ENCODE data around the gene CDH13. TPM values are rescaled to one million over a fixed set of nuclear protein-coding genes. Genes with fewer than 3 reads are reported as not detected.

The CDH13 gene
- total RNA-seq, 1 experiment from 2014 or later = 0.80 TPM

DNA sequence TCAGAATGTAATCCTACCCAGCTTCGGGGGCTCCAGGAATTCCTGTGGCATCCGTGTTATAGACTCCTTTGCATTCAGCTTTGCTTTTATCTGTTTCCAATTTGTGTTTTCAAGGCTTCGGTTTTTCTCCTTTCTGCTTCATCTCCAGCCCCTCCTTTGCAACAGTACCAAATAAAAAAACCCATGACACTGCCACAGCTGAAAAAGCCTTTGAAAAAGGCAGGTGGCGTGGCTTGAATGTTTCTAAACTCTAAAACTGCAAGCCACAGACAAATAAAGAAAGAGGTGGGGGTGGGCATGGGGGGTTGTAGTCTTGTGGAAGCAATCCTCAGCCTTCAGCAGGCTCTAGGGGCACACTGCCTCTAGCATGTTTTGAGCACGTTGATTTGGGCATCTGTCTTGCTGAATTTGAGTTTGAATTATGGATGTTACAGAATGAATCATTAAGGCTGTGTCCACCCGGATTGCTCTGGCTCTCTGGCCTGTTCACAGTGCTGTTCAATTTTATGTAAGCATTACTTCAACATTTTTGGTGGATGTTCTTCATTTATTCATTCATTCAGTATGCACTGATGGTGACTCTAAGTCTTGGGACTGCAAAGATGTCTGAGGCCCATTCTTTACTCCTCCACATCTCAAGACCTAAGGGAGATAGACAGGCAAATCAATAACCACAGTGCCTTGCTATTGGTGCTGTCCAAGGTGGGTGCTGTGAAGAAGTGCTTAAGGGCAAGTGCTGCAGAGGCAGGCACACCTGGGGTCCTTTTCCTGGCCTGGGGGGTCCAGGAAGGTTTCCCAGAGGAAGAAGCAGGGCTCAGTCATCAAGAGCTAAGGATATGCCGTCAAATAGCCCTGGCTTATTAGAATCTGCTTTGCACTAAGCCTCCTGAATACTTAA is 77.4 kb downstream of the CDH13 start:
- H3K27me3 ChIP-seq (ENCODE audit: control insufficient read depth, insufficient read depth, low read length) = no peaks in the 10 kb centered on the region
- DNase-seq = no peak

DNA sequence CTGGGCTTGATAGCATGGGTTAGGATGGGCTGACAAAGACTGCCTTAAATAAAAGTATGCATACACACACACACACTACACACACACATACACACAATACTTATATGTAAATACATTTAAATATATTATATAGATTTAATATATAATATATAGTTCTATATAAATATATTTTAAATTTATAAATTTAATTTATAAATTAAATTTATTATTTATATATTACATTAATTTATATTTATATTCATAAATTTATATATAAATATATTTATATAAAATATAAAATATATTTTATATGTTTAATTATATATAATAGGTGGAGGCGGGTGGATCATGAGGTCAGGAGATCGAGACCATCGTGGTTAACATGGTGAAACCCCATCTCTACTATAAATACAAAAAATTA is 83.2 kb downstream of the CDH13 start:
- no peak for DNase-seq
- Histone ChIP-seq H3K4me3 (ENCODE audit: insufficient read depth, low read depth, low read length) (no peak overlapping the region), H3K36me3 (replicated peaks; ENCODE audit: control insufficient read depth, insufficient read depth, low read length) (no peaks in the 10 kb centered on the region), H3K27me3 (ENCODE audit: control insufficient read depth, insufficient read depth, low read length) (no peaks in the 10 kb centered on the region)

More for the DNA sequence above, 77.4 kb downstream of the CDH13 start:
- H3K4me3 ChIP-seq (ENCODE audit: insufficient read depth, low read depth, low read length) = no peak overlapping the region
- H3K36me3 ChIP-seq (replicated peaks; ENCODE audit: control insufficient read depth, insufficient read depth, low read length) = no peaks in the 10 kb centered on the region

DNA sequence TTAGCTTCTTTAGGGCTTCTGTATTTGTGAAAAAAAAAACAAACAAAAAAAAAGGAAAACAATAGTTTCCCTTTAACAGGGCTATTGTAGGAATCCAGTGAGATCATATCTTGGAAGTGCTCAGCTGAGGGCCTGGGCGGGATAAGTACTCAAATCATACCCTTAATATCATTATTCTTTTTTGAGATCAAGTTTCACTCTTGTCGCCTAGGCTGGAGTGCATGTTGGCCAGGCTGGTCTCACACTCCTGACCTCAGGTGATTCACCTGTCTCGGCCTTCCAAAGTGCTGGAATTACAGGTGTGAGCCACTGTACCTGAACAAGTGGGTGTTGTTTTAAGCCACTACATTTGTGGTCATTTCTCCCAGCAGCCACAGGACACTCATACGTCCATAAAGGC is 87.0 kb downstream of the CDH13 start:
- Histone ChIP-seq H3K27me3 (ENCODE audit: control insufficient read depth, insufficient read depth, low read length) (no peaks in the 10 kb centered on the region), H3K4me3 (ENCODE audit: insufficient read depth, low read depth, low read length) (no peak overlapping the region), H3K36me3 (replicated peaks; ENCODE audit: control insufficient read depth, insufficient read depth, low read length) (no peaks in the 10 kb centered on the region)
- no peak for DNase-seq

DNA sequence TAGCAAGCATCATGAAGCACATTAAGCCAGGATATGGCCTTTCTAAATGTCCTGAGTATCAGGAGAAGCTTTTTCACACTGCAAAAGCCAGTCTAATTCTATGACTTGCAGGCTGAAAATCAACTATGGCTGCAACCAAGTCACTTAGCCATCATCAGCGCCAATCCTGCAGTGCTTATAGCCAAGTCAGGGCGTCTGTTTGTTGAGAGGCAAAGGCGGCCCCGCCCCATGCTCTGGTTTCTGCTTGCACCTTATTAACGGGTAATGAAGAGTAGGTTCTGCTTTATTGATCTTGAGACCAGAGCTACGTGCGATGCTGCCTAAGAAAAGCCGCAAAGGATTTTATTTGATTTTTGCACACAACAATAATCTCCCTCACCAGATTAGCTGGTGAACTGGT is 88.4 kb downstream of the CDH13 start:
- H3K4me3 ChIP-seq (ENCODE audit: insufficient read depth, low read depth, low read length) = no peak overlapping the region
- no peak for DNase-seq

DNA sequence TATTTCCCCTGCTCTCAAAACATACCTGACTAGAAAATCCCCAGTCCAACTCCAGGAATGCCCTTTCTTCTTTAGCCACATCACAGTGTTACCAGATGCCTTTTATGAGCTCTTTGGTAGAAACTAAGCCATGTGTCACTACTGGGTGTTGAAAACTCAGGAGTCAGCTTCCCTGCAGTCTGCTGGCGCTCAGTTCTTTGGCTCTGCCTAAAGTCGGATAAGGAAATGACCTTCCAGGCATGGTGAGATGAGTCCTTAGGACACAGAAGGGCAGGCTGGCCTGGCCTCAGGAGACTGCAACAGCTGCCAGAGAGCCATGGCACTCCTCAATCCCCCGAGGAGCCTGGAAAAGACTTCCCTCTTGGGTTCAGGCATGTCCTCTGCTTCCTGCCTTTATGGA is 89.1 kb downstream of the CDH13 start:
- no peaks in the 10 kb centered on the region for H3K36me3 ChIP-seq (replicated peaks; ENCODE audit: control insufficient read depth, insufficient read depth, low read length)
- H3K27me3 ChIP-seq (ENCODE audit: control insufficient read depth, insufficient read depth, low read length) = no peaks in the 10 kb centered on the region
- H3K4me3 ChIP-seq (ENCODE audit: insufficient read depth, low read depth, low read length) = no peak overlapping the region
- DNase-seq = no peak

More for the DNA sequence above, 88.4 kb downstream of the CDH13 start:
- Histone ChIP-seq H3K36me3 (replicated peaks; ENCODE audit: control insufficient read depth, insufficient read depth, low read length) (no peaks in the 10 kb centered on the region), H3K27me3 (ENCODE audit: control insufficient read depth, insufficient read depth, low read length) (no peaks in the 10 kb centered on the region)

DNA sequence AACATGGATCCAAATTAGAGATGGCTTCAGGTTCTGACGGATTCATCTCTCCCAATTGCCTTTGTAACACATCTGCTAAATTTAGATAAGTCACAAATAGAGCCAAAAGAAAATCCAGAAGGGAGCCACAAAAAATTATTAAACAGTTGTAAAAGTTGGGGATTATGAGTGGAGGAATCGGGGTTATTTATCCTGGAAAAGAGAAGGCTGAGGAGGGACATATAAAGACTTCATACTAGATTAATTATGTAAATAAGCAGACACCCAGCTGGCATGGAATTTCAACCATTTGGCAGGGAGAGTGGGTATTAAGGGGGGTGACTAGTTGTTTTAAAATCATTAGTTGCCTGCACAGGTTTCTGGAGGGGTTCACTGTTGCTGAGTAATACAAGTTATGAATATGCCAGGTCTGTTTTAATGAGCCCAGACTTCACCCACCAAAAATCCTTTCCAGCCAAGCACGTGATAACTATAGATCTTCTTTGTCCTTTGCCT is 89.6 kb downstream of the CDH13 start:
- Histone ChIP-seq H3K27me3 (ENCODE audit: control insufficient read depth, insufficient read depth, low read length) (no peaks in the 10 kb centered on the region), H3K4me3 (ENCODE audit: insufficient read depth, low read depth, low read length) (no peak overlapping the region), H3K36me3 (replicated peaks; ENCODE audit: control insufficient read depth, insufficient read depth, low read length) (no peaks in the 10 kb centered on the region)
- no peak for DNase-seq

DNA sequence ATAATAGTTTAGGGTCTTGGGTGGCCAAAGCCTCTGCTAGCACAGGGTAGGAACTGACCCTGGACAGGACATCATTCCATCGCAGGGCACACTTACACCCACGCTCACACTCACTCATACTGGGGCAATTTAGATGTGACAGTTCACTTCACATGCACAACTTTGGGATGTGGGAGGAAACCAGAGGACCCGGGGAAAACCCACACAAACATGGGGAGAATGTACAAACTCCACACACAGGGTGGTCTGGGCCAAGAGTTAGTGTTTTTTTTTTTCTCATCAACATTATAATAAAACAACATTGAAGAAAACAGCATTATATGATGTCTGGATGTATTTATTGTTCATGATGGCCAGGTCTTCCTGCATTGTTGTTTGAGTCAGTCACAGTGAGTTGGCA is 93.6 kb downstream of the CDH13 start:
- Histone ChIP-seq H3K4me3 (ENCODE audit: insufficient read depth, low read depth, low read length) (no peak overlapping the region), H3K36me3 (replicated peaks; ENCODE audit: control insufficient read depth, insufficient read depth, low read length) (no peaks in the 10 kb centered on the region), H3K27me3 (ENCODE audit: control insufficient read depth, insufficient read depth, low read length) (no peaks in the 10 kb centered on the region)
- DNase-seq = no peak

DNA sequence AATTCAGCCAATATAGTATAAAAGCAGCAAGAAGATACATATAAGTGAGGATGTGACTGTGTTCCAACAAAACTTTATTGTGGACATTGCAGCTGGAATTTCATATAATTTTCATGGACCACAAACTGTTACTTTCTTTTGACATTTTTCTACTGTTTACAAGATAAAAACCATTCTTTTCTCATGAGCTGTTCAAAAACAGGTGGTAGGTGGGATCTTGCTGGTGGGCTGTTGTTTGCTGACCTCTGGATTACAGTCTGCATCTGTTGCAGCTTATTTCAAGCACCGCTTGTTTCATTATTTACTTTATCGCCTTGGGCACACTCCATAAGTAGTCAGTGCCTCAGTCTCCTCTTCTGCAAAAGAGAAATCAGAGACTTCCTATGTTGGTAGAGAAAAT is 99.5 kb downstream of the CDH13 start:
- H3K4me3 ChIP-seq (ENCODE audit: insufficient read depth, low read depth, low read length) = no peak overlapping the region
- H3K27me3 ChIP-seq (ENCODE audit: control insufficient read depth, insufficient read depth, low read length) = no peaks in the 10 kb centered on the region
- DNase-seq = no peak

DNA sequence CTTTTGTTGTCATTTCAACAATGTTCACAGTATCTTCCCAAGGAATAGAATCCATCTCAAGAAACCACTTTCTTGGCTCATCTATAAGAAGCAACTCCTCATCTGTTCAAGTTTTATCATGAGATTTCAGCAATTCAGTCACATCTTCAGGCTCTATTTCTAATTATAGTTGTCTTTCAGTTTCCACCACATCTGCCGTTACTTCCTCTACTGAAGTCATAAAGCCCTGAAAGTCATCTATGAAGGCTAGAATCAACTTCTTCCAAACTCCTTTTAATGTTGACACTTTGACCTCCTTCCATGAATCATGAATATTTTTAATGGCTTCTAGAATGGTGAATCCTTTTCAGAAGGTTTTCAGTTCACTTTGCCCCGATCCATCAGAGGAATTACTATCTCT is 102.1 kb downstream of the CDH13 start:
- Histone ChIP-seq H3K27me3 (ENCODE audit: control insufficient read depth, insufficient read depth, low read length) (no peaks in the 10 kb centered on the region), H3K4me3 (ENCODE audit: insufficient read depth, low read depth, low read length) (no peak overlapping the region), H3K36me3 (replicated peaks; ENCODE audit: control insufficient read depth, insufficient read depth, low read length) (no peaks in the 10 kb centered on the region)
- DNase-seq = no peak

More for the DNA sequence above, 99.5 kb downstream of the CDH13 start:
- H3K36me3 ChIP-seq (replicated peaks; ENCODE audit: control insufficient read depth, insufficient read depth, low read length) = no peaks in the 10 kb centered on the region

DNA sequence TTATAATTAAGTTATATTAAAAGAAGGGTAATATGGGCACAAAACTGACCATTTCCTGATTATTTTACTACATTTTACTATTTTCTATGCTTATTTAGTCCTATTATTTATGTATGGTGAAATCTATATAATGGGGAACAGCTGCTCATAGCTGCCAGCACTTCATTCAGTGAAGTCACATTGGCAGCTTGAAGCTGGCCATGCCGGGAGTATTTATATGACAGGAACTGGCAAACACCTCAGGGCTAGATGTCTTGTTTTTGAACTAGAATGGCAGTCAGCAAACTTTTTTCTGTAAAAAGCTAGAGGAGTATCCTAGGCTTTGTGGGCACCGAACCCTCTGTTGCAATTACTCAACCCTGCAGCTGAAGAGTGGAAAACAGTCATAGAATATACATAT is 104.1 kb downstream of the CDH13 start:
- Histone ChIP-seq H3K36me3 (replicated peaks; ENCODE audit: control insufficient read depth, insufficient read depth, low read length) (no peaks in the 10 kb centered on the region), H3K27me3 (ENCODE audit: control insufficient read depth, insufficient read depth, low read length) (no peaks in the 10 kb centered on the region), H3K4me3 (ENCODE audit: insufficient read depth, low read depth, low read length) (no peak overlapping the region)
- no peak for DNase-seq

DNA sequence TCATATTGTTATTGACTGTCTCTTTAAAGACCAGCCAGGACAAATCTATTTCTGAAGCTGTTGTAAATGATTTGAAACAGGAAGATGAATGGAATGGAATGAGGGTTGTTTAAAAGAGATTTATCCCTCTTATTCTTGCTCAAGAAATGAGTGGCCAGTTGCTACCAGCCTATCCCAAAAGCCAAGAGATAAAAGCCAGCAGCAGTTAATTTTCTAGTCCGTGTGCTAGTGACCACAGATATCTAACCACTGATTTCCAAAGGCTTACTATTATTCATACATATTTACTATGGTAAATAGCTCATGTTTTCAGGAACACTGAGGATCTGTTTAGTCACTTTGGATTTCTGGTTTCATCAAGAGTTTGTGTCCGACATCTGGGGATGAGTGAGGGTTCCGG is 105.7 kb downstream of the CDH13 start:
- H3K27me3 ChIP-seq (ENCODE audit: control insufficient read depth, insufficient read depth, low read length) = no peaks in the 10 kb centered on the region
- H3K4me3 ChIP-seq (ENCODE audit: insufficient read depth, low read depth, low read length) = no peak overlapping the region
- H3K36me3 ChIP-seq (replicated peaks; ENCODE audit: control insufficient read depth, insufficient read depth, low read length) = no peaks in the 10 kb centered on the region
- no peak for DNase-seq

DNA sequence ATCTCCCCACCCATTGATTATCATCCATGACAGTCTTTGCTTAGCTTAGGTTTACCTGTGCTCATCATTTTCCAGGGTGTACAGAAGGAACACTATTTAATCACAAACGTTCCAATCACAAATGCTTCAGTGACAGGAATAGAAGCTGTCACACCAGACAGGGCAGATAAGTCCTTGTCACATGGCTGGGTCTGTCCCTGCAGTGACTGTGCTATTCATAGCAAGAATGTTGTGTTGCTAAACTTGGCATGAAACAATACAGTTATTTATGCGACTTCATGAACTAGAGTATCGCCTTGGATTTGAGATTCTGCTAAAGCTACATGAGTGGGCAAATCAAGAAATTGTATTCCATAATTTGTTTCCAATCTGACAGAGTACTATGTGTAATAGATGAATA is 108.4 kb downstream of the CDH13 start:
- DNase-seq = no peak
- Histone ChIP-seq H3K27me3 (ENCODE audit: control insufficient read depth, insufficient read depth, low read length) (no peaks in the 10 kb centered on the region), H3K36me3 (replicated peaks; ENCODE audit: control insufficient read depth, insufficient read depth, low read length) (no peaks in the 10 kb centered on the region), H3K4me3 (ENCODE audit: insufficient read depth, low read depth, low read length) (no peak overlapping the region)

DNA sequence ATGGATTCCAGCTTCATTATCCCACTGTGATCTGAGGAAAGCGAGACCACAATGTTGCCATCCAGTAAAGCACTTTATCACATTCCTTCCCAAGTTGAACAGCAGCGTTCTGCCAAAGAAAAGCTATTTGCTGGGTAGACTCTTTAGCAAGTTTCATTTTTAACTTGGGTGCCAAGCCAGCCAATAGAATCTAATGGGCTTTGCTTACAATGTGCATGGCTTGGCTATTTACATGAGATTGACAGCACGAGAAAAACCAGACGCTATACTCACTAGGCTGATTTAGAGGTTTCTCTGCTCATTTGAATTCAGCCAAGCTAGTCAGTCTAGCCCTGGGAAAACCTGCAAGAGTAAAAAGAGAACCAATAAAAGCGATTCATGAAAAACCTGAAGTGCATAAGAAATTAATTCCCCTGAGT is 108.9 kb downstream of the CDH13 start:
- no peak for DNase-seq
- Histone ChIP-seq H3K4me3 (ENCODE audit: insufficient read depth, low read depth, low read length) (no peak overlapping the region), H3K36me3 (replicated peaks; ENCODE audit: control insufficient read depth, insufficient read depth, low read length) (no peaks in the 10 kb centered on the region), H3K27me3 (ENCODE audit: control insufficient read depth, insufficient read depth, low read length) (no peaks in the 10 kb centered on the region)

DNA sequence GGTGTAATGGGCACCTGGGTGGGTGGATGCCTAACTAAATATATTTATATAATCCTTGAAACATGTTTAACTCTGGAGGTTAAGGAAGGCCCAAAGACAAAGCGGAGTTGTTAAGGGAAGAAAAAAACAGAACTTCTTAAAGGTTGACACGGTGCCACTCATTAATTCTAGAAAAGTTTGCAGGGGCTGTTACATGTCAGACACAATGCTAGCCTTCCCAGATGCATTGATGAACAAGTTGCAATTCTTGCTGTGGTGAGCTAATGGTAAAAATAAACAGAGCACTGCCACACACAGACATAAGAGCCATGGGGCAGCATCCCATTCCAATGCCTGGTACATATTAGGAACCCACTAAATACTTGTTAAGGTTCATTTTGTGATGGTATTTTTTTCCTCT is 109.5 kb downstream of the CDH13 start:
- Histone ChIP-seq H3K27me3 (ENCODE audit: control insufficient read depth, insufficient read depth, low read length) (no peaks in the 10 kb centered on the region), H3K4me3 (ENCODE audit: insufficient read depth, low read depth, low read length) (no peak overlapping the region), H3K36me3 (replicated peaks; ENCODE audit: control insufficient read depth, insufficient read depth, low read length) (no peaks in the 10 kb centered on the region)
- DNase-seq = no peak

DNA sequence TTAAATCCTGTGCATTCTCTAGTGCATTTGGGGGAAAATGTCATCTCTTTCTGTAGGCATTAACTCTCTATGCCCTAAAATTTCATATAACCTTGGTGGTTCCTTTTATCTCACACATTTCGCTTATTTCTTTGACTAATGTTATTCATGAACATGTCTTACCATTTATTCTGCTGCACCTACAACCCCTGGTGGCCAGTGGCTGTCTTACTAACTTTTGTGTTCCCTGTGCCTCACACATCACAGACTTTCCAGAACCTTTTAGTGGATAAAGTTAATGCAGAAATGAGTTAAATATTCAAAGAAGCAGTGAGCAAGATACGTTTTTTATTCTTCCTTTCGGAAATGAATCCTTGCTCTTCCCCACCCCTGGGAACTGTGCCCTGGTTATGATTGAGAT is 111.9 kb downstream of the CDH13 start:
- DNase-seq = no peak
- H3K4me3 ChIP-seq (ENCODE audit: insufficient read depth, low read depth, low read length) = no peak overlapping the region
- H3K27me3 ChIP-seq (ENCODE audit: control insufficient read depth, insufficient read depth, low read length) = no peaks in the 10 kb centered on the region
- no peaks in the 10 kb centered on the region for H3K36me3 ChIP-seq (replicated peaks; ENCODE audit: control insufficient read depth, insufficient read depth, low read length)
